ENCODE data around the gene ASB13.

The ASB13 gene

DNA sequence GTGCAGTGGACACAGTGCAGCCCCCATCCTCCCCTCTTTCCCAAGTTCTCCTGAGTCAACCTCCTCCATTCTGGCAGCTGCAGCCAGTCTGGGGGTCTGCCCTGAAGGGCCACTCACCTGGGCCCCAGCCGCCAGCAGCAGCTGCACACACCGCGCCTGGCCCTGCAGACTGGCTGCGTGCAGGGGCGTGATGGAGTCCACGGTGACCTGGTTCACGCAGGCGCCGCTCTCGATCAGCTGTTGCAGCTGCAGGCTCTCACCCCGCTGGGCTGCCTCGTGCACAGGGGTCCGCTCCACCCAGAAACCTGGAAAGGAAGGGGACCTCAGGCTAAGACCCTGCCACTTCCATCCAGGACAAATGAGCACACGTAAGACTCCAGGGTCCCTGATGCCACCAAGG, 13.6 kb downstream of the ASB13 start:
- no peaks in the 10 kb centered on the region for H3K36me3 ChIP-seq
- no peak for DNase-seq
- no peaks in the 10 kb centered on the region for H3K9me3 ChIP-seq
- H3K27me3 ChIP-seq, result no peaks in the 10 kb centered on the region
- TF ChIP-seq CTCF (IDR thresholded peaks at IDR 0.05; ENCODE audit: low read depth, low read length), result no peak
- H3K4me3 ChIP-seq (ENCODE audit: low read depth, low read length), result no peak overlapping the region
- H3K4me1 ChIP-seq, result no peaks in the 10 kb centered on the region

- no peak overlapping the region for H3K4me3 ChIP-seq (ENCODE audit: low read depth, low read length)
- H3K9me3 ChIP-seq, result no peaks in the 10 kb centered on the region
- H3K27me3 ChIP-seq, result no peaks in the 10 kb centered on the region
- no peaks in the 10 kb centered on the region for H3K4me1 ChIP-seq
- H3K36me3 ChIP-seq, result no peaks in the 10 kb centered on the region
- no peak for DNase-seq
- no peak for TF ChIP-seq CTCF (IDR thresholded peaks at IDR 0.05; ENCODE audit: low read depth, low read length)
Observed at GRCh38 chr10:5651388-5651764, 15.0 kb downstream of the ASB13 start.

DNA sequence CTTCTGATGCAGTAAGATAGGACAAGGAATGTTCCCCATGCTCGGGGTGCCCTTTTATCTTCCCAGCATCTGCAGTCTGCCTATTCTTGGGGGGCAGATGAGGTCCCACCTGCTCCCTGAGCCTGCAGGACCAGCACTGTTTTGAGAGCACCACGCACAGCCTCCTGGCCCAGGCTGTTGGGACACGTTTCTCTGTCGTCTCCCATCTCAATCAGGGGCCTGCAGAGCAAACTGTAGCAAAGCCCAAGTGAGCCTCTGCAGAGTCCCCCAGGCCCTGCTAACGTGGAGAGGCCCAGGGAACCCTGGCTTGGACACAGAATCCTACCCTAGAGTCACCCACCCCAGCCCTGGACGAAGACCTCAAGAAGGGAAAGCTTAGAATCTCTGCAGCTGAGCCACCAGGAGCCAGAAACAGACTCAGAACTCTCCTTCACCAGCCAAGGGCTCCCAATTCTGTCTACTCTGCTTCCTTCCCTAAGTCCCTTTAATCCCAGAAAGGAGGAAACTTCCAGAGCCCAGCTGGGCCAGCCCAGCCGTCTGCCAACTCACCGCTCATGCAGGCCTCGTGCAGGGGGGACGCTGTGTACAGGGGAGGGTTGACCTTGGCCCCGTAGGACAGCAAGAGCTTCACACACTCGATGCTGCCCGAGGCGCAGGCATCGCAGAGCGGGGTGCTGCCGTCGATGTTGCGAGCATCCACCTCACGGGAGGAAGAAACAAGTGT, 15.6 kb downstream of the ASB13 start:
- no peak overlapping the region for H3K4me3 ChIP-seq (ENCODE audit: low read depth, low read length)
- H3K4me1 ChIP-seq, result no peaks in the 10 kb centered on the region
- no peaks in the 10 kb centered on the region for H3K36me3 ChIP-seq
- no peak for TF ChIP-seq CTCF (IDR thresholded peaks at IDR 0.05; ENCODE audit: low read depth, low read length)
- DNase-seq, result no peak
- no peaks in the 10 kb centered on the region for H3K9me3 ChIP-seq
- H3K27me3 ChIP-seq, result no peaks in the 10 kb centered on the region

- Histone ChIP-seq H3K27me3 (no peaks in the 10 kb centered on the region), H3K4me3 (ENCODE audit: low read depth, low read length) (no peak overlapping the region), H3K4me1 (no peaks in the 10 kb centered on the region), H3K9me3 (no peaks in the 10 kb centered on the region), H3K36me3 (no peaks in the 10 kb centered on the region; the same call in 1 of the 2 replicates)
- no peak for DNase-seq
- no peak for TF ChIP-seq CTCF (IDR thresholded peaks at IDR 0.05; ENCODE audit: low read depth, low read length)
Observed at GRCh38 chr10:5649746-5650145, 16.6 kb downstream of the ASB13 start.

DNA sequence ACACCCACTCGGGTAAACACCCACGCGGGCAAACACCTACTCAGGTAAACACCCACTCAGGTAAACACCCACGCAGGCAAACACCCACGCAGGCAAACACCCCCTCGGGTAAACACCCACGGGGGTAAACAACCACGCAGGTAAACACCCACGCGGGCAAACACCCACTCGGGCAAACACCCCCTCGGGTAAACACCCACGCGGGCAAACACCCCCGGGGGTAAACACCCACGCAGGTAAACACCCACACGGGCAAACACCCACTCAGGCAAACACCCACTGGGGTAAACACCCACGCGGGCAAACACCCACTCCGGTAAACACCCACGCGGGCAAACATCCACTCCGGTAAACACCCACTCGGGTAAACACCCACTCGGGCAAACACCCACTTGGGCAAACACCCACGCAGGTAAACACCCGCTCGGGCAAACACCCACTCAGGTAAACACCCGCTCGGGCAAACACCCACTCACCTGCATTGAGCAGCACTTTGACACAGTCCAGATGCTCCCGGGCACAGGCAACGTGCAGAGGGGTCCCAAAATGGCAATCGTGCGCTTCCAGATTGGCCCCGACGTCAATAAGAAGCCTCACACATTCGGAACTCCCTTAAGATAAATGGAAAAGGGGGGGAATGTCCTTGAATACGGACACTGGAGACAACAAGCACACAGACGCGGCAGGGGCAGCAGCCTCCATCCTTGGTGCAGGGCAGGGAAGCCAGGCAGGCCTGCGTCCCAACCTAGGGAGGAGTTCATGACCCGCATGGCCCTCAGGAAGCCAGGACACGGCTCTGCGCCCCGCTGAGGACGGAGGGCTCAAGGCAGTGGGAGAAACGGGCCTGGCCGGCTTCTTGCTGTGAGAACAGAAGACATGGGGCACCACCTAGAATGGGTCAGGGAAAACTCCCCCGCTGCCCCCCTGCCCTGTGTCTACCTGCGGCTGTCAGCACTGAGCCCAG, 17.6 kb downstream of the ASB13 start:
- Histone ChIP-seq H3K9me3 (no peaks in the 10 kb centered on the region), H3K27me3 (no peaks in the 10 kb centered on the region), H3K4me1 (no peaks in the 10 kb centered on the region), H3K4me3 (ENCODE audit: low read depth, low read length) (no peak overlapping the region), H3K36me3 (no peaks in the 10 kb centered on the region; the same call in 1 of the 2 replicates)
- no peak for TF ChIP-seq CTCF (IDR thresholded peaks at IDR 0.05; ENCODE audit: low read depth, low read length)
- no peak for DNase-seq

Measured in BE2C (cell line).